ENCODE results near the gene MTAP.

Gene MTAP

GRCh38 chr9:21854119-21854518, 51.7 kb downstream of the MTAP start:
- no peak for DNase-seq

- DNase-seq = peak; percentile 17
Observed at GRCh38 chr9:21854594-21854993, 52.2 kb downstream of the MTAP start.

DNA sequence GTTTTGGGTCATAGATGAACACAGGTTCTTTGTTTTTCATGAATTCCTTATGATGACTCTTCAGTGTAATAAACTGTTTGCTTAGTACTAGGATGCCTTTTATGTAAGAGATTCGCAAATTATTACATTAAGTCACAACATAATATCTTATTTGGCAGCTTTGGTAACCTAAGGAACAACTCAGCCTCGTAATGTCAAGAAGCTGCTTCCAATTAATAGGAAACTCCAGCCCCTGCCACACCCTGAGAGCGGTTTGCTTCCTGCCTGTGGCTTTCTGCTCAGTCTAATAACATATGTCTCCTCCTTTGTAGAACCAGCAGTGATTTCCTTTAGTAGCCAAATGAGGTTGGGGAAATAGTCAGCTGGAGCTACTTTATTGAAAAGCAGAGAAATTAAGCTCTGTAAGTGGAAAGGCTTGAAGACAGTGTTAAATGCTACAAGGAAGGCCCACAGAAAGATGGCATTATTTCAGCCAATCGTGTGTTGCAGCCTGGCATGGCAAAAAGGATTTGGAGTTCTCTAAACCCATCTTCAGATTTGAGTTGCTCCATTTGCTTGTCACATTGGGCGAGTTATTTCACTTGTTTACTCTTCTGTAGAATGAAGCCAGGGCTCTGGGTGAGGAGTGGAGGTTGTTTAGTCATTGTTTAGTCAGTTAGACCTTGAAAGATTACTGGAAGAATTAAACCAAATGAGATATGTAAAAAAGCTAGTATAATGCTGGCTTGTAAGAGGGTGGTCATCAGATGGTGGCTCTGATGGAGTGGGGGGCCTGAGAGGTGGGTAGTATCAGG, 54.1 kb downstream of the MTAP start:
- DNase-seq = no peak

- no peak for DNase-seq
Observed at GRCh38 chr9:21862871-21863270, 60.4 kb downstream of the MTAP start.

GRCh38 chr9:21864505-21864904, 62.1 kb downstream of the MTAP start:
- DNase-seq = no peak

DNA sequence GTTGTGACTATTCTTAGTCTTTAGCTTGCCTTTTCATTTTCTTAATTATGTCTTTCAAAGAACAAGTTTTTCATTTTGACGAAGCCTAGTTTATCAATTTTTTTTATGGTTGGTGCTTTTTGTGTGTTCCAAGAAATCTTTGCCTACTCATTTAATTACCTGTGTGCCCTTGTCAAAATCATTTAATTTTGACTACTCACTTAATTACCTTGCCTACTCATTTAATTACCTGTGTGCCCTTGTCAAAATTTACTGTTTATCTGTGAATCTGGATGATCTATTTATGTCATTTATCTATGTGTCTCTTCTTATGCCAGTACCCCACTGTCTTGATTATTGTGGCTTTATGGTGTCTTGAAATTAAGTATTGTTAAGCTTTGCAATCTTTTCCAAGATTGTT, 63.9 kb downstream of the MTAP start:
- DNase-seq = no peak

DNA sequence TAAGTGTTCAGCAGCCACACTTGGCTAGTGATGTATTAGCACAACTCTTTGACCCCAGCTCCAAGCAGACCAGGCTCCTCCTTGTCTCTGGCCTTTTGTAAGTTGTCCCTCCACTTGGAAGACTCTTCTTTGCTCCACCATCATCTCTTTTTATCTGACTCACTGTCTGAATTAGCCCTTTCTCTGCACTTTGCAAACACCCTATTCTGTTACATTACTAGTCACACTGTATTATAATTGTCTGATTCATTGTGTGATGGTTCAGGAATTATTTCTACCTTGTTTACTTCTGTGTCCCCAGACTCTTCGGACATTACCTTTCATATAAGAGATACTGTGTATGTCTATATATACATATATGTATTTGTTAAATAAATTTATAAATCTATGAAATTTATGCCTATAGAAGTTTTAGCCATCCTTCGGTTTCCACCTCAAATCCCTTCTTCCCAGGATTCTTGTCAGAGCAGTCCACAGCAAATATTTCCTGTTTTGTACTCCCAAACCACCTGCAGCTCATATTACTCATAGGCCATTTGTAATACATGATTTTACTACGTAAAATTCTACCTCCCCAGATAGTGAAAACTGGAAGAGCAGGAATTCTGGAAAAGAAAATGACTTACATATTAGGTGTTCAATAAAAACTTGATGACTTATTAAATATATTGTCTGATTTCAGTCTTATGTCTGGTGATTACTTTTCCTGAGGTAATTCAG, 69.0 kb downstream of the MTAP start:
- DNase-seq = no peak

DNA sequence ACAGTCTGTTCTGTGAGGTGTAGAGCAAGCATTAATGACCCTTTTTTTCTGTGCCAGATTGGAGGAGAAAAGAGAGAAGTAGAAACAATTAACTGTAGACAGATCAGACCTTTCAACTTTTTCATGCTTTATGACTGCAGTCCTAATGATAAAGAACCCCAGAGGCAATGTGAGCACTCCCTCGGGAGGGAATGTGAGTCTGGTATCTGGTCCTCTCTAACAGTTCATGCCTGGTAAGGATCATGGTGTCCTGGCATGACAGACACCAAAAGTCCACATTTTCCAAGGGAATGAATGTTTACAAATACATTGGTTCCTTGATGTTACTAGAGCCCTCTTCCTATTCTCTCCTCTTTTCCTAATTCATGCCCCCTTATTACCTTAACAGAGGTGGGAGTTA, 70.3 kb downstream of the MTAP start:
- DNase-seq = no peak

DNA sequence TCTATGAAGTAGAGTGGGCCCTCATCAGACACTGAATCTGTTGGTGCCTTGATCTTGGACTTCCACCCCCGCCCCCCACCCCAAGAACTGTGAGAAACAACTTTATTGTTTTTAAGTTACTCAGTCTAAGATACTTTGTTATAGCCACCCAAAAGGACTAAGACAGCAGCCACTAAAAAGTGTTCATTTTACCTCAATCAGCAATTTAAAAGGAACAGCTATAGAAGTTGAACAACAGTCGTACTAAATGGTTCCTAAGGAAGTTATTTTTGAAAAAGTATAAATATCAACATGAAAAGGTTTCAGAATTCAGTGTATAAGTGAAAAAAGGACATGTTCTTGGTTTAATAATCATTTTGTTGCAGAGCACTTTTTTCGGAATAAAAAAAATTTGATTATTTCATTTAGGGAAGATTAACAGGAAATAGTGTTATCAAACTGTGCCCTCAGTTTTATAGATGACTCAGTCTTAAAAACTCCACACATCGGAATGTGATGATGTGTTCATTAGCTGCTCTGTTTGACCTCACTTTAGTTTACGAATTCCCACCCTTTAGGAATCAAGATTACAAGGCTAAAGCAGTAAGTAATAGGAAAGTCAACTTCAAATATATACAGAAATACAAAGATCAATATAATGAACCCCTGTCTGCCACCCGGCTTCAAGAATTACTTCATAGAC, 71.2 kb downstream of the MTAP start:
- no peak for DNase-seq

- DNase-seq = no peak
Observed at GRCh38 chr9:21875893-21876292, 73.5 kb downstream of the MTAP start.

DNA sequence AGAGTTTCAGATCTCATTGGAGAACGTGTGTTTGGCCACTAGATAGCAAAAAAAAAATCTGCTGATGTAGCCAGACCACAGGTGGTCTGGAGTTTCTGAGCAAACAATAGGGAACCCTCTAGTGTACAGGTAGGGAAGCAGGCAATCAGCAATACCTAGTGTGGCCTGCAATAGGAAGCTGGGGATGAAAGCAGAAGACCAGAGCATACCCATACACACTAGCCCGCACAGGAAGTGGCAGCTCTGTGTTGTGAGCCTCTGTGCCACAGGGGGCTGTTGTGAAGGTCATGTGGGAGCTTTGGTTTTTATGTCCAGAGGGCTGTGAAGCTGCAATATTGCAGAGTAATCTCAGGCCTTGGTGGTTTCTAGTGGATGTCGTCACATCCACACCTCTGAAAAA, 81.2 kb downstream of the MTAP start:
- DNase-seq = peak; percentile 92

DNA sequence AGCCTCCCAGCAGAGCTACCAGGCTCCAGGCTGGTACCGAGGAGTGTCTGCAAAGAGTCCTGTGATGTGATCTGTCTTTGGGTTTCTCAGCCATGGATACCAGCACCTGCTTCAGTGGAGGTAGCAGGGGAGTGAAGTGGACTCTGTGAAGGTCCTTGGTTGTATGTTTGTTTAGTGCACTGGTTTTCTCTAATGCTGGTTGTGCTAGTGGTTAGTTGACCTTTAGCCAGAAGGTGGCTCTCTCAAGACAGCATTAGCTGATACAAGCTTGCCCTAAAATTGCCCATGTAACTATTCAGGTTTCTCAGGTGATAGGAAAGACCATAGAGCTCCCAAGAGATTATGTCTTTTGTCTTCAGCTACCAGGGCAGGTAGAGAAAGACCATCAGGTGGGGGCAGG, 87.2 kb downstream of the MTAP start:
- no peak for DNase-seq

GRCh38 chr9:21890696-21891095, 88.3 kb downstream of the MTAP start:
- no peak for DNase-seq

GRCh38 chr9:21901546-21901945, 99.1 kb downstream of the MTAP start:
- peak; percentile 61 for DNase-seq

GRCh38 chr9:21902136-21902535, 99.7 kb downstream of the MTAP start:
- DNase-seq = peak; percentile 94

DNA sequence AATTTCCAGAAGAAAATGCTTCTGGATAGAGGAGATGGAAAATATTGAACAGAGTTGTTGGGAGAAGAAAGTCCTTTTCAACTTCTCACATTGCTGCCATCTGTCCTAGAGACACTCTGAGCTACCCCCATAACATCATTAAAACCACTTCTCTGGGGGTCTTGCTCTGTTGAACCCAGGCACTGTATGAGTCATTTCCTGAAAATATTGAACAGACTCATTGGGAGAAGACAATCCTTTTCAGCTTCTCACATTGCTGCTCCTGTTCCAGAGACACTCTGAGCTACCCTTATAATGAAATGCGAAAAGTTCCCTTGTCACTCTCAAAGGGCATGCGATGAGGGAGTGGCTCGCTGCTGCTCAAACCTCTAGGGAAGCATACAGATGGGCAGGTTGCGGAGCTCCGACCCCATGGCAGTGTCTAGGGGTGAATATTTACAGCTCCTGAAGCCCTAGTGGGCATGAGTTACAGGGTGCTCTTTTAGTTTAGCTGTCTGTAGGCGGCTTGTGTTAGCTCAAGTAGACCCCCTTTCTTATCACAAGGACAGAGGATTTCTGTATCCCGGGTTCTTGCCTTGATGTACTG, 101.0 kb downstream of the MTAP start:
- peak; percentile 5 for DNase-seq

GRCh38 chr9:21904371-21904770, 101.9 kb downstream of the MTAP start:
- DNase-seq = no peak

DNA sequence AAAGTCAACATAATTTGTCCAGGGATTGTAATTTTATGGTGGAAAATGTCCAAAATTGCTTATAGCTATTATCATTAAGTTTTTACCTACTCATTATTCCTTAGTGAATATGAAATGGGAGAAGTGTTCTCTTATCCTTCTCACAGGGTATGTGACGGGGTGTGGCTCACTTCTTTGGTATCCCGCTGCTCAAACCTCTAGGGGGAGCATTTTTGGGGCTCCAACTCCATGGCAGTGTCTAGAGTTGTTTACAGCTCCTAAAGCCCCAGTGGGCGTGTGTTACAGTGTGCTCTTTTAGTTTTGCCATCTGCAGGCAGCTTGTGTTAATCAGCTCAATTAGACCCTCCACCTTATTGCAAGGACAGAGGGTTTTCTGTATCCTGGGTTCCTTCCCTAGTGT, 102.3 kb downstream of the MTAP start:
- DNase-seq = peak; percentile 3

DNA sequence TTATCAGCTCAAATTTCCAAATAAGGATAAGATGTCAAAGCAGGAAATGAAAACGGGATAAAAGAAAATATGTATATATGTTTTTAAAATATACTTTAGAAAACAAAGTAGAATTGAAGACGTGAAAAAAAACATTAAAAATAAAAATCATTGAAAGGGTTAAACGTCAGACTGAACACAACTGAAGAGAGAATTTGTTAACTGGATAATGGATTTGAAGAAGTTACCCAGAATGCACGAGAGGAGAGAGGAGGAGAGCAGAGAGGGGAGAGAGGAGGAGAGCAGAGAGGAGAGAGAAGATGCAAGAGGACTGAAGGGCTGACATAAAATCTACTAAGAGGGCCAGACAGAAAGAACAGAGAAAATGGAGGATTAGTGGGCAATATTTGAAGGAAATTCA, 103.8 kb downstream of the MTAP start:
- no peak for DNase-seq

GRCh38 chr9:21906881-21907280, 104.4 kb downstream of the MTAP start:
- DNase-seq = no peak

GRCh38 chr9:21919377-21920362, 117.2 kb downstream of the MTAP start:
- DNase-seq = peak; percentile 31

GRCh38 chr9:21923694-21924093, 121.3 kb downstream of the MTAP start:
- no peak for DNase-seq
